Breast epithelium (tissue), 4 donors: ENCODE measurements around the gene ASS1. TPM values are rescaled to one million over a fixed set of nuclear protein-coding genes. Genes with fewer than 3 reads are reported as not detected.

Source experiments
- DNase-seq, 2 donors: peaks; one replicate each; pipeline ENCODE4 v3.0.0-alpha.2; 2019; ENCODE audit warnings: low spot score in 2 of 2
- H3K27ac ChIP-seq, 2 donors: fragments of 200-600 bp; sonication (generic) in 1 of 2; one replicate each; pipeline ENCODE4 v1.5.1; 2016 to 2019; ENCODE audit warnings: mild to moderate bottlenecking in 1 of 2
- H3K27me3 ChIP-seq, 2 donors: fragments of 200-600 bp; sonication (generic) in 1 of 2; one replicate each; pipeline versions ENCODE4 v1.5.1 to v1.6.0; 2017 to 2019; ENCODE audit warnings: control low read depth in 1 of 2, mild to moderate bottlenecking in 1 of 2
- H3K36me3 ChIP-seq: fragments of 200-600 bp; one replicate; pipeline ENCODE4 v1.5.1; 2019
- H3K4me1 ChIP-seq, 2 donors: fragments of 200-600 bp; sonication (generic); one replicate each; pipeline ENCODE4 v1.5.1; 2016 to 2019; ENCODE audit warnings: control low read depth in 1 of 2
- H3K4me3 ChIP-seq, 3 donors: fragments of 200-600 bp; sonication (generic); 1 replicate in 2 of 3; 2 replicates in 1 of 3; pipeline ENCODE4 v1.5.1; 2016 to 2019; ENCODE audit warnings: mild to moderate bottlenecking in 3 of 3, moderate library complexity in 2 of 3
- H3K9me3 ChIP-seq, 2 donors: fragments of 200-600 bp; sonication (generic) in 1 of 2; one replicate each; pipeline ENCODE4 v1.5.1; 2016 to 2019; ENCODE audit warnings: control low read depth in 1 of 2
- CTCF ChIP-seq, 3 donors: fragments of 450-650 bp; IDR thresholded peaks; one replicate each; pipeline ENCODE4 v1.5.1; 2016 to 2017; ENCODE audit warnings: antibody characterized with exemption in 3 of 3, mild to moderate bottlenecking in 3 of 3, moderate library complexity in 3 of 3
- POLR2A ChIP-seq: fragments of 450-650 bp; IDR thresholded peaks from one replicate; pipeline ENCODE4 v1.6.1; 2016; ENCODE audit warnings: antibody characterized with exemption, mild to moderate bottlenecking, moderate library complexity
- POLR2AphosphoS5 ChIP-seq, 3 donors: sonication (generic); formaldehyde crosslinking; IDR thresholded peaks; one replicate each; pipeline ENCODE4 v1.6.1; 2017; ENCODE audit warnings: antibody characterized with exemption in 3 of 3
- intact Hi-C: fragments of 100-400 bp; cut with DNase I; formaldehyde crosslinking; loops from one replicate; pipeline ENCODE4 v1.15.1; 2023; ENCODE audit warnings: low total_unique reads
- total RNA-seq, 3 donors: library from RNA; depleted of rRNA; stranded (reverse); fragments of >200 nt; gene quantifications; one replicate each; pipeline ENCODE4 v1.1.0, GENCODE V29; 2016

ASS1 gene
- total RNA-seq, 3 donors from 2014 or later = 167 to 514 (median 190) TPM

- peaks cover 7 to 25% of the 10 kb centered on the region in 2 donors for H3K4me1 ChIP-seq
- no peaks in the 10 kb centered on the region for H3K9me3 ChIP-seq
- intact Hi-C loops = no loop called here
- no peak for DNase-seq
- H3K27me3 ChIP-seq = no peaks in the 10 kb centered on the region
- TF ChIP-seq POLR2A (no peak), POLR2AphosphoS5 (IDR thresholded peaks at IDR 0.05) (no peak), CTCF (IDR thresholded peaks at IDR 0.05) (no peak)
- H3K4me3 ChIP-seq = no peak overlapping the region
- peak overlapping the region in 1 of 2 donors; percentile 34 for H3K27ac ChIP-seq
- no peaks in the 10 kb centered on the region for H3K36me3 ChIP-seq
Measured at GRCh38 chr9:130452835-130453234, 8.1 kb downstream of the ASS1 start.

- peak overlapping the region in 1 of 2 donors; percentile 1 for H3K27ac ChIP-seq
- no peaks in the 10 kb centered on the region for H3K9me3 ChIP-seq
- H3K27me3 ChIP-seq = no peaks in the 10 kb centered on the region
- no peaks in the 10 kb centered on the region for H3K36me3 ChIP-seq
- no peak for TF ChIP-seq POLR2AphosphoS5 (IDR thresholded peaks at IDR 0.05)
- TF ChIP-seq POLR2A = no peak
- no peak for TF ChIP-seq CTCF (IDR thresholded peaks at IDR 0.05)
- no peak overlapping the region for H3K4me3 ChIP-seq
- DNase-seq = peak in 1 of 2 donors; percentile 27
- intact Hi-C loops = no loop called here
- H3K4me1 ChIP-seq = peaks cover 2 to 19% of the 10 kb centered on the region in 2 donors
Measured at GRCh38 chr9:130453487-130453886, 8.7 kb downstream of the ASS1 start.

- H3K9me3 ChIP-seq = no peaks in the 10 kb centered on the region
- H3K36me3 ChIP-seq = no peaks in the 10 kb centered on the region
- H3K27me3 ChIP-seq = no peaks in the 10 kb centered on the region
- no peak for DNase-seq
- H3K4me3 ChIP-seq = no peak overlapping the region
- TF ChIP-seq CTCF (IDR thresholded peaks at IDR 0.05) (no peak), POLR2A (no peak), POLR2AphosphoS5 (IDR thresholded peaks at IDR 0.05) (no peak)
- H3K4me1 ChIP-seq = peaks cover 2 to 19% of the 10 kb centered on the region in 2 donors
- intact Hi-C loops = no loop called here
- no peak overlapping the region for H3K27ac ChIP-seq
Measured at GRCh38 chr9:130454096-130454811, 9.5 kb downstream of the ASS1 start.

- H3K4me3 ChIP-seq = no peak overlapping the region
- no peak for DNase-seq
- TF ChIP-seq POLR2A = no peak
- TF ChIP-seq POLR2AphosphoS5 (IDR thresholded peaks at IDR 0.05) = no peak
- no peak for TF ChIP-seq CTCF (IDR thresholded peaks at IDR 0.05)
- intact Hi-C loops = no loop called here
- H3K9me3 ChIP-seq = no peaks in the 10 kb centered on the region
- H3K36me3 ChIP-seq = no peaks in the 10 kb centered on the region
- H3K27ac ChIP-seq = no peak overlapping the region
- H3K4me1 ChIP-seq = peaks cover 2 to 19% of the 10 kb centered on the region in 2 donors
- H3K27me3 ChIP-seq = no peaks in the 10 kb centered on the region
Measured at GRCh38 chr9:130454812-130455325, 10.1 kb downstream of the ASS1 start.

- no peak overlapping the region for H3K4me3 ChIP-seq
- H3K27ac ChIP-seq = no peak overlapping the region
- H3K27me3 ChIP-seq = no peaks in the 10 kb centered on the region
- H3K36me3 ChIP-seq = no peaks in the 10 kb centered on the region
- no peak for TF ChIP-seq POLR2A
- no peak for TF ChIP-seq CTCF (IDR thresholded peaks at IDR 0.05)
- TF ChIP-seq POLR2AphosphoS5 (IDR thresholded peaks at IDR 0.05) = no peak
- no peaks in the 10 kb centered on the region for H3K4me1 ChIP-seq
- DNase-seq = no peak
- intact Hi-C loops = no loop called here
- no peaks in the 10 kb centered on the region for H3K9me3 ChIP-seq
Measured at GRCh38 chr9:130458027-130458803, 13.5 kb downstream of the ASS1 start.
